ENCODE data around the gene COPG2. TPM values are rescaled to one million over a fixed set of nuclear protein-coding genes. Genes with fewer than 3 reads are reported as not detected.

Gene COPG2
- total and polyA plus RNA-seq, 2 of the 13 experiments (the other 11 are each of a cell fraction or from before 2014, with no cell fraction given) = 14.1 to 17.7 TPM

GRCh38 chr7:130500463-130500862 is 168.1 kb downstream of the COPG2 start:
- BruUV-seq (replicated peaks) = no TSS peak
- Histone ChIP-seq H3K36me3 (replicated peaks in 1 of 2; ENCODE audit: control insufficient read depth in 1 of 2, insufficient read depth in 2 of 2, low read length in 2 of 2) (peaks cover 0 to 24% of the 10 kb centered on the region in 2 experiments; a peak in 4 of 5 replicates), H3K27ac (ENCODE audit: extremely low read length, insufficient read depth, low read length) (no peak overlapping the region), H3K4me2 (ENCODE audit: low read depth, low read length) (no peak overlapping the region), H3K27me3 (ENCODE audit: control insufficient read depth in 1 of 2, insufficient read depth in 2 of 2, low read length in 2 of 2) (no peaks in the 10 kb centered on the region), H2AFZ (ENCODE audit: low read length) (no peak overlapping the region), H3K9ac (ENCODE audit: insufficient read depth, low read depth, low read length) (no peak overlapping the region), H3K79me2 (ENCODE audit: insufficient read depth, low read length) (no peaks in the 10 kb centered on the region), H3K9me3 (ENCODE audit: low read length) (no peaks in the 10 kb centered on the region), H3K4me3 (replicated peaks in 1 of 3; ENCODE audit: insufficient read depth in 1 of 3, low read depth in 2 of 3, low read length in 3 of 3) (no peak overlapping the region), H4K20me1 (ENCODE audit: insufficient read depth, low read length) (no peaks in the 10 kb centered on the region), H3K4me1 (ENCODE audit: insufficient read depth, low read length) (no peaks in the 10 kb centered on the region)
- intact Hi-C loops (cut with micrococcal nuclease; ENCODE audit: unreplicated experiment) = no loop called here
- ChIA-PET CTCF (ENCODE audit: low intra/inter-chr PET ratio, low total read pairs) (no interaction called here), POLR2A (no interaction called here)
- no peak for ATAC-seq
- in situ Hi-C loops (cut with HindIII; ENCODE audit: extremely low pct_ligation_motif_present, low pct_unique_long_range_greater_than_20kb) = no loop called here
- DNase-seq (ENCODE audit: low spot score) = no peak
- WGBS (ENCODE audit: low lambda C conversion rate) = 93% methylated on average over 8 of the region's 8 CpGs
- TF ChIP-seq SNAI1 (CRISPR knock-in tag; IDR thresholded peaks at IDR 0.05; ENCODE audit: borderline replicate concordance) (no peak), DR1 (CRISPR knock-in tag; IDR thresholded peaks at IDR 0.05) (no peak), ZNF678 (CRISPR knock-in tag; IDR thresholded peaks at IDR 0.05) (no peak), RAD21 (CRISPR knock-in tag; IDR thresholded peaks at IDR 0.05) (no peak), SP140L (CRISPR knock-in tag; IDR thresholded peaks at IDR 0.05; ENCODE audit: borderline replicate concordance) (no peak), KLF16 (CRISPR knock-in tag; IDR thresholded peaks at IDR 0.05) (no peak), ZNF569 (CRISPR knock-in tag; IDR thresholded peaks at IDR 0.05; ENCODE audit: borderline replicate concordance) (no peak), KDM5A (IDR thresholded peaks at IDR 0.05; ENCODE audit: borderline replicate concordance, low read length) (no peak), JUNB (CRISPR knock-in tag; IDR thresholded peaks at IDR 0.05; ENCODE audit: borderline replicate concordance) (no peak), HIC2 (CRISPR knock-in tag; IDR thresholded peaks at IDR 0.05; ENCODE audit: low read depth) (no peak), ZNF510 (CRISPR knock-in tag; IDR thresholded peaks at IDR 0.05; ENCODE audit: low read depth) (no peak), NFKBIZ (CRISPR knock-in tag; IDR thresholded peaks at IDR 0.05) (no peak), SMAD9 (CRISPR knock-in tag; IDR thresholded peaks at IDR 0.05) (no peak), ZBTB21 (CRISPR knock-in tag; IDR thresholded peaks at IDR 0.05) (no peak), SIX4 (CRISPR knock-in tag; IDR thresholded peaks at IDR 0.05) (no peak), GATAD1 (CRISPR knock-in tag; IDR thresholded peaks at IDR 0.05) (no peak)
- TF ChIP-seq, protein P1, sequence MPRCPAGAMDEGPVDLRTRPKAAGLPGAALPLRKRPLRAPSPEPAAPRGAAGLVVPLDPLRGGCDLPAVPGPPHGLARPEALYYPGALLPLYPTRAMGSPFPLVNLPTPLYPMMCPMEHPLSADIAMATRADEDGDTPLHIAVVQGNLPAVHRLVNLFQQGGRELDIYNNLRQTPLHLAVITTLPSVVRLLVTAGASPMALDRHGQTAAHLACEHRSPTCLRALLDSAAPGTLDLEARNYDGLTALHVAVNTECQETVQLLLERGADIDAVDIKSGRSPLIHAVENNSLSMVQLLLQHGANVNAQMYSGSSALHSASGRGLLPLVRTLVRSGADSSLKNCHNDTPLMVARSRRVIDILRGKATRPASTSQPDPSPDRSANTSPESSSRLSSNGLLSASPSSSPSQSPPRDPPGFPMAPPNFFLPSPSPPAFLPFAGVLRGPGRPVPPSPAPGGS (CRISPR knock-in tag; IDR thresholded peaks at IDR 0.05) = no peak
- no peak for FAIRE-seq
